BE2C (cell line): ENCODE data around the gene OLFML1.

Experiments
- DNase-seq: peaks from one replicate; pipeline ENCODE4 v3.0.0-alpha.2; 2020
- H3K27me3 ChIP-seq: fragments of 250-450 bp; sonication (Bioruptor Pico); 2 replicates; pipeline ENCODE4 v1.5.1; 2020; ENCODE audit warnings: mild to moderate bottlenecking
- H3K36me3 ChIP-seq: fragments of 250-450 bp; sonication (Bioruptor Pico); 2 replicates; pipeline ENCODE4 v1.5.1; 2020; ENCODE audit warnings: mild to moderate bottlenecking
- H3K4me1 ChIP-seq: fragments of 250-450 bp; sonication (Bioruptor Pico); 2 replicates; pipeline ENCODE4 v1.5.1; 2020
- H3K4me3 ChIP-seq: 2 replicates; pipeline ENCODE4 v1.5.1; 2011; ENCODE audit warnings: low read depth, low read length
- H3K9me3 ChIP-seq: fragments of 250-450 bp; sonication (Bioruptor Pico); 2 replicates; pipeline ENCODE4 v1.5.1; 2020
- TF ChIP-seq, protein P1 (sequence below): IDR thresholded peaks from 2 replicates; pipeline ENCODE4 v1.5.1; 2012; ENCODE audit warnings: mild to moderate bottlenecking, low read depth, low read length

The OLFML1 gene

DNA sequence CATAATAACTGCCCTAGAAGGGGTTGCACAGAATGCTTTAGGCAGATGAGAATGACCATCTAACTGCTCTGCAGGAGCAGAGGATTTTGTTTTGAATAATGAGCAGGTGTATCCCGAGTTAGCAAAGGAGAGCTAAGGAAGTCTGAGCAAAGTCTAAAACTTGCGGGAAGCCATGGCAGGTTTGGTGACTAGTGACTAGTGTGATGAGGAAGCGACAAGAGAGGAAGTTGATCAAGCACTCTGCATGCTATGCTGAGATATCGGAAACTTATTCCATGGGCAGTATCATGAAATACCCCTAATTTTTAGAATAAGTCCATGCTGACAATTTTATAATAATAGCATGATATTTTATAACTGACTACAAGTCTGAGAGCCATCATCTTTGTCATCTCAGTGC is 12.9 kb downstream of the OLFML1 start:
- Histone ChIP-seq H3K9me3 (no peaks in the 10 kb centered on the region), H3K4me1 (no peaks in the 10 kb centered on the region), H3K4me3 (no peak overlapping the region), H3K36me3 (no peaks in the 10 kb centered on the region), H3K27me3 (no peaks in the 10 kb centered on the region)
- DNase-seq = no peak
- TF ChIP-seq, protein P1, sequence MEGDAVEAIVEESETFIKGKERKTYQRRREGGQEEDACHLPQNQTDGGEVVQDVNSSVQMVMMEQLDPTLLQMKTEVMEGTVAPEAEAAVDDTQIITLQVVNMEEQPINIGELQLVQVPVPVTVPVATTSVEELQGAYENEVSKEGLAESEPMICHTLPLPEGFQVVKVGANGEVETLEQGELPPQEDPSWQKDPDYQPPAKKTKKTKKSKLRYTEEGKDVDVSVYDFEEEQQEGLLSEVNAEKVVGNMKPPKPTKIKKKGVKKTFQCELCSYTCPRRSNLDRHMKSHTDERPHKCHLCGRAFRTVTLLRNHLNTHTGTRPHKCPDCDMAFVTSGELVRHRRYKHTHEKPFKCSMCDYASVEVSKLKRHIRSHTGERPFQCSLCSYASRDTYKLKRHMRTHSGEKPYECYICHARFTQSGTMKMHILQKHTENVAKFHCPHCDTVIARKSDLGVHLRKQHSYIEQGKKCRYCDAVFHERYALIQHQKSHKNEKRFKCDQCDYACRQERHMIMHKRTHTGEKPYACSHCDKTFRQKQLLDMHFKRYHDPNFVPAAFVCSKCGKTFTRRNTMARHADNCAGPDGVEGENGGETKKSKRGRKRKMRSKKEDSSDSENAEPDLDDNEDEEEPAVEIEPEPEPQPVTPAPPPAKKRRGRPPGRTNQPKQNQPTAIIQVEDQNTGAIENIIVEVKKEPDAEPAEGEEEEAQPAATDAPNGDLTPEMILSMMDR = no peak

DNA sequence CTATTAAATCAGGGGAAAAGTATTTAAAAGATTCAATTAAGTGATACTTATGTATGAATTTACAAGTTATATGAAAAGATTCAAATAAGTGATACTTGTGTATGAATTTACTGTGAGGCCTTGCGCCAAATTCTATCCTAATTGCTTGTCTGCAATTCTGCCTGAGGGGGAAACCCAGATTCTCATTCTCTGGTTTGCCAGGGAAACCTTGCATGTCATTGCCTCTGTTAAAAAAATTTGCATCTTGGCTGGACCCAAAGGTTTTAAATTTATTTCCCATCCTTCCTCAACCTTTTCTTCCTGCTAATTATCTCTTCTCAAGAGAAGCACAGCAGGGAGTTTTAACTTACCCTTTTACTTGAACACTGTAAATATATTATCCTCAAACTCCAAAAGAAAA is 13.8 kb downstream of the OLFML1 start:
- DNase-seq = no peak
- TF ChIP-seq, protein P1 = no peak
- H3K9me3 ChIP-seq = no peaks in the 10 kb centered on the region
- H3K4me1 ChIP-seq = no peaks in the 10 kb centered on the region
- no peaks in the 10 kb centered on the region for H3K27me3 ChIP-seq
- no peaks in the 10 kb centered on the region for H3K36me3 ChIP-seq
- no peak overlapping the region for H3K4me3 ChIP-seq

DNA sequence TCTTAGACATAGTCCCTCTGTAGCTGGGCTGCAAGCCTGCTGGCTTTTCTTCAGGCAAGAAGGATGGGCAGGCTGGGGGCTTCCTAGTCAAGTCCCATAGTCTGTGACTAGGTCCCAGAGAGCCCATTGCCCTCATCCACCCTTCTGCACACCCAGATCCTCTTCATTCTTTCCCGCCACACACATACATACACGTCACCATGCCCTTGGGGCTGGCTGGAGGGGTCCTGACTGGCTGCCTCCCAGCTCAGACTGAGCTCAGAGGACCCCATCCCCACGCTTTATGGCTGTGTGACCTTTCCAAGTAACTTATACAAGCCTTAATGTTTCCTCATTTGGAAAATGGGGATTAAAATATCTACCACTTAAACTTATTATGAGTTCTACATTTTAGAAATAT is 14.9 kb downstream of the OLFML1 start:
- Histone ChIP-seq H3K27me3 (no peaks in the 10 kb centered on the region), H3K4me3 (no peak overlapping the region), H3K4me1 (no peaks in the 10 kb centered on the region), H3K9me3 (no peaks in the 10 kb centered on the region), H3K36me3 (no peaks in the 10 kb centered on the region)
- TF ChIP-seq, protein P1 = no peak
- DNase-seq = no peak

DNA sequence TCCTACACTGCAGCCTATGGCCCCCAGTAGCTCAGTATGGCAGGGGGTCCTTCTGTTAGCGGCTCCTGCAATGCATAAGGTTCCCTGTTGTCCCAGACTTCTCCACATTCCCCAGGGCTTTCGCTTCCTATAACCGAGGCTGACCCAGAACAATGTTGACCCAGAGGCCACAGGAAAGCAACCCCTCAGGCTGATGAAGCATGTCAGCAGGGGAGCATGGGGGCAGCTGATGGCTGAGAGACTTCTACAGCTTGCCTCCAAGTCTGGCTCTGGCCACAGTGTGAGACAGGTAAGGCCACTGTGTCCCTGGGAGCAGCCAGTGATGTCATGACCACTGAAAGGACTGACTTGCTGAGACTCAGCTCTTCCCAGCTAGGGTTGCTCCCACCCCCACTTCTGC is 15.9 kb downstream of the OLFML1 start:
- Histone ChIP-seq H3K4me3 (no peak overlapping the region), H3K9me3 (no peaks in the 10 kb centered on the region), H3K4me1 (no peaks in the 10 kb centered on the region), H3K36me3 (no peaks in the 10 kb centered on the region), H3K27me3 (no peaks in the 10 kb centered on the region)
- DNase-seq = no peak
- TF ChIP-seq, protein P1 = no peak

DNA sequence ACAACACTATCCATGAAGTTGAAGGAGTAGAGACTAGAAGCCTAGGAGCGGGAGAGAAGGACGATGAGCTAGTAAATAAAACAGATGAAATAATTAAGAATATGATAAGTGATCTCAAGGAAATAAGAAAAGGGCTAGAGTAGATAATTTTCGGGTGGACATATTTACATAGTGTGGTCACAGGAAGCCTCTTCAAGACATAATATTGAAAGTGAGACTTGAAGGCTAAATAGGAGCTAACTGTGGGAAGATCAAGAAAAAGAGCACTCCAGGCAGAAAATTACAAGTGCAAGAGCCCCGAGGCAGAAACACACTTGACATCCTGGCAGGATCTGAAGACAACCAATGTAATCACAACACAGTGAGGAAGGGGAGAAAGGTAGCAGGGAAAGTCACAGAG is 16.6 kb downstream of the OLFML1 start:
- DNase-seq = no peak
- Histone ChIP-seq H3K36me3 (no peaks in the 10 kb centered on the region), H3K4me1 (no peaks in the 10 kb centered on the region), H3K9me3 (no peaks in the 10 kb centered on the region), H3K4me3 (no peak overlapping the region), H3K27me3 (no peaks in the 10 kb centered on the region)
- TF ChIP-seq, protein P1 = no peak

DNA sequence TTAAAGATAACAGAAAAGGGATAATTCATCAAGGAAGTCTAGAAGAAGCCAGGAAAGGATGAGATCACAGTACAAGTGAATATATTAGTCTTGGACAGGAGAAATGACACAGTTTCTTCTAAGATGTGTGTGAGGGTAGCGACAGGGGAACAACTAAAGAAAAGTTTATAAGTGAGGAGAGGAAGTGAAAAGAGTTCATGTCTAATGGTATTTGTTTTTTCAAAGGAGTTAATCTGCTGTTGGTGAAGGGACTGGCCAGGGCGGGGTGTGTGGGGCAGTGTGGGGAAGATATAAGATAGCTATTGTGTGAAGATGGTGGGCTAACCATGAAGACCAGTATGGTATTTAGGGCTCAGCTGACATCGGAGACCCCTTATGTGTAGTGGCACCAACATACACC is 20.9 kb downstream of the OLFML1 start:
- DNase-seq = no peak

More for the DNA sequence above, 20.9 kb downstream of the OLFML1 start:
- H3K4me3 ChIP-seq = no peak overlapping the region
- no peaks in the 10 kb centered on the region for H3K36me3 ChIP-seq
- TF ChIP-seq, protein P1 = no peak
- H3K4me1 ChIP-seq = no peaks in the 10 kb centered on the region
- H3K9me3 ChIP-seq = no peaks in the 10 kb centered on the region
- no peaks in the 10 kb centered on the region for H3K27me3 ChIP-seq
